ENCODE results near the gene ADAM30.

Gene ADAM30

GRCh38 chr1:119919241-119919640 lies 22.9 kb upstream of the ADAM30 start:
- peaks cover 92% of the 10 kb centered on the region for H3K36me3 ChIP-seq (ENCODE audit: insufficient read depth, low read length)

GRCh38 chr1:119918301-119918700 lies 22.0 kb upstream of the ADAM30 start:
- Histone ChIP-seq H3K27ac (ENCODE audit: low read depth, low read length, poor library complexity, severe bottlenecking) (no peak overlapping the region), H3K9me3 (ENCODE audit: low read length) (no peaks in the 10 kb centered on the region), H3K4me1 (ENCODE audit: insufficient read depth, low read length, severe bottlenecking) (no peaks in the 10 kb centered on the region), H3K36me3 (ENCODE audit: insufficient read depth, low read length) (peaks cover 89% of the 10 kb centered on the region), H3K9me2 (ENCODE audit: low read depth, low read length) (no peaks in the 10 kb centered on the region), H3K27me3 (ENCODE audit: insufficient read depth, low read length) (no peaks in the 10 kb centered on the region), H4K20me1 (ENCODE audit: insufficient read depth, low read length) (no peaks in the 10 kb centered on the region), H3K9ac (ENCODE audit: low read length) (no peak overlapping the region), H3K4me3 (ENCODE audit: low read depth, low read length, poor library complexity, severe bottlenecking) (no peak overlapping the region), H3K79me2 (ENCODE audit: insufficient read depth, low read length) (no peaks in the 10 kb centered on the region), H2AFZ (ENCODE audit: low read length) (no peak overlapping the region), H3K4me2 (ENCODE audit: low read length) (no peak overlapping the region), H3F3A (ENCODE audit: insufficient read depth, low read length) (no peaks in the 10 kb centered on the region)
- no peak for TF ChIP-seq CTCF (IDR thresholded peaks at IDR 0.05; ENCODE audit: low read length)
- no peak for TF ChIP-seq EZH2 (IDR thresholded peaks at IDR 0.05; ENCODE audit: borderline replicate concordance, low read length)

More at GRCh38 chr1:119919241-119919640, 22.9 kb upstream of the ADAM30 start:
- H3K9me3 ChIP-seq (ENCODE audit: low read length): no peaks in the 10 kb centered on the region
- no peaks in the 10 kb centered on the region for H3F3A ChIP-seq (ENCODE audit: insufficient read depth, low read length)
- TF ChIP-seq EZH2 (IDR thresholded peaks at IDR 0.05; ENCODE audit: borderline replicate concordance, low read length) (no peak), CTCF (IDR thresholded peaks at IDR 0.05; ENCODE audit: low read length) (no peak)
- H3K4me3 ChIP-seq (ENCODE audit: low read depth, low read length, poor library complexity, severe bottlenecking): no peak overlapping the region
- H3K4me1 ChIP-seq (ENCODE audit: insufficient read depth, low read length, severe bottlenecking): no peaks in the 10 kb centered on the region
- H4K20me1 ChIP-seq (ENCODE audit: insufficient read depth, low read length): no peaks in the 10 kb centered on the region
- no peaks in the 10 kb centered on the region for H3K79me2 ChIP-seq (ENCODE audit: insufficient read depth, low read length)
- no peak overlapping the region for H3K27ac ChIP-seq (ENCODE audit: low read depth, low read length, poor library complexity, severe bottlenecking)
- no peaks in the 10 kb centered on the region for H3K9me2 ChIP-seq (ENCODE audit: low read depth, low read length)
- no peak overlapping the region for H3K9ac ChIP-seq (ENCODE audit: low read length)
- no peak overlapping the region for H2AFZ ChIP-seq (ENCODE audit: low read length)
- H3K4me2 ChIP-seq (ENCODE audit: low read length): no peak overlapping the region
- H3K27me3 ChIP-seq (ENCODE audit: insufficient read depth, low read length): no peaks in the 10 kb centered on the region

GRCh38 chr1:119917304-119918055 lies 21.2 kb upstream of the ADAM30 start:
- no peaks in the 10 kb centered on the region for H3K9me2 ChIP-seq (ENCODE audit: low read depth, low read length)
- no peaks in the 10 kb centered on the region for H3K79me2 ChIP-seq (ENCODE audit: insufficient read depth, low read length)
- no peak overlapping the region for H3K4me3 ChIP-seq (ENCODE audit: low read depth, low read length, poor library complexity, severe bottlenecking)
- no peaks in the 10 kb centered on the region for H3K27me3 ChIP-seq (ENCODE audit: insufficient read depth, low read length)
- no peaks in the 10 kb centered on the region for H4K20me1 ChIP-seq (ENCODE audit: insufficient read depth, low read length)
- no peaks in the 10 kb centered on the region for H3F3A ChIP-seq (ENCODE audit: insufficient read depth, low read length)
- TF ChIP-seq EZH2 (IDR thresholded peaks at IDR 0.05; ENCODE audit: borderline replicate concordance, low read length) (no peak), CTCF (IDR thresholded peaks at IDR 0.05; ENCODE audit: low read length) (no peak)
- no peaks in the 10 kb centered on the region for H3K9me3 ChIP-seq (ENCODE audit: low read length)
- no peak overlapping the region for H3K4me2 ChIP-seq (ENCODE audit: low read length)
- no peaks in the 10 kb centered on the region for H3K4me1 ChIP-seq (ENCODE audit: insufficient read depth, low read length, severe bottlenecking)
- H3K36me3 ChIP-seq (ENCODE audit: insufficient read depth, low read length): peaks cover 81% of the 10 kb centered on the region
- no peak overlapping the region for H3K27ac ChIP-seq (ENCODE audit: low read depth, low read length, poor library complexity, severe bottlenecking)
- no peak overlapping the region for H3K9ac ChIP-seq (ENCODE audit: low read length)
- H2AFZ ChIP-seq (ENCODE audit: low read length): no peak overlapping the region
